AG04450 (cell line): Measurements from ENCODE around the gene WWP2. TPM values are rescaled to one million over a fixed set of nuclear protein-coding genes. Genes with fewer than 3 reads are reported as not detected.
"Not testable (repeated sequence)": the region's sequence is repeated elsewhere in the genome, so short reads cannot be mapped to it uniquely, and the experiment has no call there.

ENCODE experiments used
- CTCF ChIA-PET: fragments of 300-600, 350-600 bp; formaldehyde crosslinking; extraction: SDS; loops from one replicate; lab custom pipeline; 2022; ENCODE audit warnings: antibody characterized with exemption, inconsistent platforms; lab: Charles Lee
- POLR2A ChIA-PET: fragments of 350-600 bp; formaldehyde crosslinking; extraction: SDS; loops from one replicate; lab custom pipeline; 2021; ENCODE audit warnings: antibody characterized with exemption, inconsistent platforms; lab: Yijun Ruan, JAX
- DNase-seq: peaks from one replicate; pipeline ENCODE4 v3.0.0-alpha.2; 2011; ENCODE audit warnings: low read depth, low spot score
- H3K27ac ChIP-seq: one replicate; pipeline ENCODE4 v1.5.1; 2012; ENCODE audit warnings: low read depth, low read length, control low read depth
- H3K27me3 ChIP-seq: one replicate; pipeline ENCODE4 v1.6.0; 2012; ENCODE audit warnings: low read length; ENCODE audit not compliant: control insufficient read depth, insufficient read depth
- H3K4me3 ChIP-seq: 2 replicates; pipeline ENCODE4 v1.5.1; 2011; ENCODE audit warnings: mild to moderate bottlenecking, low read depth, low read length, control low read depth
- H3K9me3 ChIP-seq: 2 replicates; pipeline ENCODE4 v1.5.1; 2012; ENCODE audit warnings: low read length; ENCODE audit not compliant: control insufficient read depth, insufficient read depth
- polyA plus RNA-seq: library from polyadenylated mRNA; depleted of rRNA; stranded (reverse); fragments of >200 nt; gene quantifications from 2 replicates; pipeline ENCODE4 v1.2.3, GENCODE V29; 2011
- TF ChIP-seq, protein P1 (sequence below): IDR thresholded peaks from 2 replicates; pipeline ENCODE4 v1.5.1; 2011; ENCODE audit warnings: low read depth, low read length, control low read depth, inconsistent platforms

WWP2 gene
- polyA plus RNA-seq, 1 experiment: 13.4 TPM

- Histone ChIP-seq H3K9me3 (peaks cover 7% of the 10 kb centered on the region), H3K4me3 (no peak overlapping the region), H3K27ac (no peak overlapping the region), H3K27me3 (no peaks in the 10 kb centered on the region)
- CTCF ChIA-PET: interaction anchor here (0.5 to 2.2 kb wide), 3 partner anchors 16 to 116 kb away, joined by 3 to 5 read pairs (median 4); partner anchors contain the start of gene NOB1
- POLR2A ChIA-PET: no interaction called here
- no peak for DNase-seq
- TF ChIP-seq, protein P1, sequence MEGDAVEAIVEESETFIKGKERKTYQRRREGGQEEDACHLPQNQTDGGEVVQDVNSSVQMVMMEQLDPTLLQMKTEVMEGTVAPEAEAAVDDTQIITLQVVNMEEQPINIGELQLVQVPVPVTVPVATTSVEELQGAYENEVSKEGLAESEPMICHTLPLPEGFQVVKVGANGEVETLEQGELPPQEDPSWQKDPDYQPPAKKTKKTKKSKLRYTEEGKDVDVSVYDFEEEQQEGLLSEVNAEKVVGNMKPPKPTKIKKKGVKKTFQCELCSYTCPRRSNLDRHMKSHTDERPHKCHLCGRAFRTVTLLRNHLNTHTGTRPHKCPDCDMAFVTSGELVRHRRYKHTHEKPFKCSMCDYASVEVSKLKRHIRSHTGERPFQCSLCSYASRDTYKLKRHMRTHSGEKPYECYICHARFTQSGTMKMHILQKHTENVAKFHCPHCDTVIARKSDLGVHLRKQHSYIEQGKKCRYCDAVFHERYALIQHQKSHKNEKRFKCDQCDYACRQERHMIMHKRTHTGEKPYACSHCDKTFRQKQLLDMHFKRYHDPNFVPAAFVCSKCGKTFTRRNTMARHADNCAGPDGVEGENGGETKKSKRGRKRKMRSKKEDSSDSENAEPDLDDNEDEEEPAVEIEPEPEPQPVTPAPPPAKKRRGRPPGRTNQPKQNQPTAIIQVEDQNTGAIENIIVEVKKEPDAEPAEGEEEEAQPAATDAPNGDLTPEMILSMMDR: no peak
These were observed 51.9 kb downstream of the WWP2 start for GRCh38 chr16:69814078-69814477.

GRCh38 chr16:69814561-69814960 is 52.4 kb downstream of the WWP2 start:
- no peak for DNase-seq
- CTCF ChIA-PET: interaction anchor here (0.5 to 2.2 kb wide), 3 partner anchors 17 to 116 kb away, joined by 3 to 5 read pairs (median 4); partner anchors contain the start of gene NOB1
- POLR2A ChIA-PET: no interaction called here
- Histone ChIP-seq H3K9me3 (peaks cover 7% of the 10 kb centered on the region), H3K27ac (no peak overlapping the region), H3K4me3 (no peak overlapping the region), H3K27me3 (no peaks in the 10 kb centered on the region)
- TF ChIP-seq, protein P1: no peak

DNA sequence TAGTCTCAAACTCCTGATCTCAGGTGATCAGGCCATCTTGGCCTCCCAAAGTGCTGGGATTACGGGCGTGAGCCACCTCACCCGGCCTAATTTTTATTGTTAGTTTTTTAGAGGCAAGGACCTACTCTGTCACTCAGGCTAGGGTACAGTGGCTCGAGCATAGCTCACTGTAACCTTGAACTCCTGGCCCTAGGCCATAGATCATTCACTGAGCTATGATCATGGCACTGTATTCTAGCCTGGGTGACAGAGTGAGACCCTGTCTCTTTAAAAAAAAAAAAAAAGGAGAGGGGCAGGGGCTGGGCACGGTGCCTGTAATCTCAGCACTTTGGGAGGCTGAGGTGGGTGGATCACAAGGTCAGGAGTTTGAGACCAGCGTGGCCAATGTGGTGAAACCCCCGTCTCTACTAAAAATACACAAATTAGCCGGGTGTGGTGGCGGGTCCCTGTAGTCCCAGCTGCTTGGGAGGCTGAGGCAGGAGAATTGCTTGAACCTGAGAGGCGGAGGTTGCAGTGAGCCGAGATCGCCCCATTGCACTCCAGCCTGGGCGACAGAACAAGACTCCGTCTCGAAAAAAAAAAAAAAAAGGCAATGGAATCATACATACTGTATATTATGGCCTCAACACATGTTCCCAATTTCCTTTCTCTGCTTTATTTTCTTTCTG is 53.2 kb downstream of the WWP2 start:
- H3K9me3 ChIP-seq, H3K27ac ChIP-seq, H3K27me3 ChIP-seq, DNase-seq, H3K4me3 ChIP-seq: not testable (repeated sequence)
- ChIA-PET POLR2A (interaction anchor here (0.7 kb wide), 1 partner anchor 33 kb away, joined by 4 read pairs; no protein-coding TSS in a partner anchor), CTCF (interaction anchor here (2.2 kb wide), 1 partner anchor 115 kb away, joined by 5 read pairs; no protein-coding TSS in a partner anchor)

DNA sequence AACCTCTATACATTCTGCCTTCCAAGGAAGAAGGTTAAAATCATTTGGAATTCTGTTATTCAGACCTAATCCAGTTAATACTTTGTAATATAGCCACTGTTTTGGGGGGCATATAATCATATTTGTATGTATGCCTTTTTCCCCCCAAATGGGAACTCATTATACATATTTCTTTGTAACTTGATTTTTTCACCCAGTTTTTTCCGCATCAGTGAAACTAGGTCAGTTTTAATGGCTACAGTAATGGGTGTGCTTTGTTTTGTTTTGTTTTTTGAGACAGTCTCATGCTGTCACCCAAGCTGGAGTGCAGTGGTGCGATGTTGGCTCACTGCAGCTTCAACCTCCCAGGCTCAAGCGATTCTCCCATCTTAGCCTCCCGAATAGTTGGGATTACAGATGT is 54.9 kb downstream of the WWP2 start:
- no peak for DNase-seq
- Histone ChIP-seq H3K27me3 (no peaks in the 10 kb centered on the region), H3K4me3 (no peak overlapping the region), H3K9me3 (peaks cover 7% of the 10 kb centered on the region), H3K27ac (no peak overlapping the region)
- ChIA-PET CTCF (interaction anchor here (1.3 kb wide), 1 partner anchor 32 kb away, joined by 3 read pairs; no protein-coding TSS in a partner anchor), POLR2A (no interaction called here)
- TF ChIP-seq, protein P1: no peak

DNA sequence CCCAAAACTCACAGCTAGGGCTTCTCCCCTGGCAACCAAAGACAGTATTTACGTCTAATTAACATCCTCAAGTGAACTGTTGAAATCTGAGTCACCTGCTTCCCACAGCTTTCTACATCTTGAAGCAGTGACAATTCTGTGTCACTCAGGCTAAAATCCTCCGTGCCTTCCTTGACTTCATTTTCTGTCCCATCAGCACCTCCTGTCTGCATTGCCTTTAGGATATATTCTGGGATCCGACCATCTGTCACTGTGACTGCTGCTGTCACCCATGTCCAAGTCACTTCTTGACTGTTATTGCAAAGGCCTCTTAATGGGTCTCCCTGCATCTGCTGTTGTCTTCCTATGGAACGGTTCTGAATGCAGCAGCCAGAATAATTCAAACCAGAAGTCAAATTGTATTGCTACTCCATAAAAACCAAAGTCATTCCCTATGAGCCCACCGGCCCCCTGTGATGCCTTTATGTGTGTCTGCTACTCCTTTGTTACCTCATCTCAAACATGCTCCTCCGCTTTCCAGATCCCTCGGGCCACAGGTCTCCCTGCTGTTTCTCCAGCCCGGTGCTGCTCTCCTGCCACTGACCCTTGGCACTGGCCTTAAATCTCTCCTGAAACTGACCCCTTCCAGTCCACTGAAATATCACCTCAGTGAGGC is 56.9 kb downstream of the WWP2 start:
- ChIA-PET CTCF (no interaction called here), POLR2A (no interaction called here)
- DNase-seq: no peak
- no peak overlapping the region for H3K4me3 ChIP-seq
- 0 out of 2 replicates have a peak, but pooled peaks cover 4% of the 10 kb centered on the region for H3K9me3 ChIP-seq
- no peak overlapping the region for H3K27ac ChIP-seq
- no peaks in the 10 kb centered on the region for H3K27me3 ChIP-seq
- TF ChIP-seq, protein P1: no peak
